H1 (cell line): Measurements from ENCODE around the gene ANKRD65. TPM values are rescaled to one million over a fixed set of nuclear protein-coding genes. Genes with fewer than 3 reads are reported as not detected.

Experiments used
- CTCF ChIA-PET: fragments of 300-600 bp; sonication (Branson Sonifier 250); formaldehyde crosslinking; loops from one replicate; lab custom pipeline; 2021; ENCODE audit not compliant: partially characterized antibody; lab: Charles Lee
- POLR2A ChIA-PET: fragments of 300-600 bp; sonication (Branson Sonifier 250); formaldehyde crosslinking; loops from one replicate; lab custom pipeline; 2021; ENCODE audit warnings: inconsistent platforms; ENCODE audit not compliant: partially characterized antibody; lab: Charles Lee
- DNase-seq, 2 experiments: peaks; one replicate each; pipeline versions ENCODE4 v3.0.0 to v3.0.0-alpha.2; 2010 to 2022; ENCODE audit warnings: low spot score in 2 of 2, low read depth in 1 of 2, mixed read lengths in 1 of 2
- FAIRE-seq: peaks from 2 replicates; lab custom pipeline; 2011; peaks lifted over from hg19 to GRCh38; lab: Jason Lieb, UNC
- H2AFZ ChIP-seq: 2 replicates; pipeline ENCODE4 v1.8.1; 2012; ENCODE audit warnings: low read length, inconsistent platforms
- H2AK5ac ChIP-seq: 2 replicates; pipeline ENCODE4 v1.6.1; 2013; ENCODE audit warnings: low read depth, low read length
- H2BK120ac ChIP-seq: replicated peaks from 2 replicates; pipeline ENCODE3; 2013; ENCODE audit warnings: low read depth, low read length, inconsistent platforms
- H2BK12ac ChIP-seq: 2 replicates; pipeline ENCODE4 v1.6.1; 2013; ENCODE audit warnings: low read depth, low read length
- H2BK15ac ChIP-seq: 2 replicates; pipeline ENCODE4 v1.6.1; 2013; ENCODE audit warnings: low read length
- H2BK20ac ChIP-seq: 2 replicates; pipeline ENCODE4 v1.6.1; 2013; ENCODE audit warnings: low read length
- H2BK5ac ChIP-seq: 2 replicates; pipeline ENCODE4 v1.6.1; 2013; ENCODE audit warnings: low read depth, low read length
- H3K14ac ChIP-seq: 2 replicates; pipeline ENCODE4 v1.6.1; 2013; ENCODE audit warnings: inconsistent platforms; ENCODE audit not compliant: insufficient read length
- H3K18ac ChIP-seq: 2 replicates; pipeline ENCODE4 v1.6.1; 2013; ENCODE audit warnings: low read length; ENCODE audit errors: extremely low read depth
- H3K23ac ChIP-seq: 2 replicates; pipeline ENCODE4 v1.6.1; 2013; ENCODE audit warnings: inconsistent platforms; ENCODE audit not compliant: insufficient read length
- H3K23me2 ChIP-seq: 2 replicates; pipeline ENCODE4 v1.6.1; 2013; ENCODE audit warnings: low read depth, low read length
- H3K27ac ChIP-seq: 2 replicates; pipeline ENCODE4 v1.6.1; 2011; ENCODE audit warnings: low read depth, low read length, inconsistent platforms
- H3K27me3 ChIP-seq, 4 experiments: replicated peaks in 1 of 4; 1 replicate in 1 of 4; 2 replicates in 3 of 4; pipeline versions ENCODE4 v1.6.1 to v1.8.1; 2011 to 2013; ENCODE audit warnings: low read length in 3 of 4, mild to moderate bottlenecking in 3 of 4, inconsistent platforms in 2 of 4, mixed read lengths in 2 of 4, moderate library complexity in 1 of 4; ENCODE audit not compliant: control insufficient read depth in 3 of 4, insufficient read depth in 3 of 4; ENCODE audit errors: extremely low read depth in 1 of 4
- H3K36me3 ChIP-seq, 4 experiments: 2 replicates each; pipeline versions ENCODE4 v1.6.1 to v1.8.1; 2011 to 2013; ENCODE audit warnings: mild to moderate bottlenecking in 4 of 4, low read length in 3 of 4, moderate library complexity in 2 of 4, control low read depth in 1 of 4, inconsistent platforms in 1 of 4; ENCODE audit not compliant: insufficient read depth in 4 of 4, control insufficient read depth in 2 of 4
- H3K4ac ChIP-seq: replicated peaks from 2 replicates; pipeline ENCODE3; 2013; ENCODE audit warnings: low read length, low read depth, mixed read lengths, inconsistent platforms; ENCODE audit not compliant: insufficient read length
- H3K4me1 ChIP-seq, 4 experiments: replicated peaks in 1 of 4; 1 replicate in 1 of 4; 2 replicates in 3 of 4; pipeline versions ENCODE4 v1.6.1 to v1.8.1; 2011 to 2013; ENCODE audit warnings: low read length in 3 of 4, inconsistent platforms in 2 of 4, mixed read lengths in 1 of 4; ENCODE audit not compliant: insufficient read depth in 4 of 4, control insufficient read depth in 3 of 4
- H3K4me2 ChIP-seq, 2 experiments: 2 replicates each; pipeline versions ENCODE4 v1.6.1 to v1.8.1; 2011 to 2013; ENCODE audit warnings: low read depth in 2 of 2, low read length in 2 of 2, control low read depth in 1 of 2, inconsistent platforms in 1 of 2, mild to moderate bottlenecking in 1 of 2; ENCODE audit not compliant: insufficient read depth in 1 of 2
- H3K4me3 ChIP-seq, 4 experiments: fragments of 200-600, 300-600 bp in 1 of 4; sonication (generic), shearing (Covaris generic), sonication (Bioruptor Twin) in 1 of 4; 2 replicates each; pipeline versions ENCODE4 v1.5.1 to v1.8.1; 2011 to 2016; ENCODE audit warnings: low read length in 4 of 4, low read depth in 3 of 4, control low read depth in 2 of 4, inconsistent platforms in 2 of 4, mild to moderate bottlenecking in 2 of 4, mixed read lengths in 1 of 4, moderate library complexity in 1 of 4; ENCODE audit not compliant: insufficient read depth in 2 of 4; ENCODE audit errors: extremely low read depth in 1 of 4
- H3K56ac ChIP-seq: replicated peaks from 2 replicates; pipeline ENCODE3; 2013; ENCODE audit warnings: low read depth, mild to moderate bottlenecking, mixed read lengths, low read length, inconsistent platforms; ENCODE audit not compliant: insufficient read length
- H3K79me1 ChIP-seq: 2 replicates; pipeline ENCODE4 v1.6.1; 2013; ENCODE audit warnings: low read depth, low read length, control low read depth
- H3K79me2 ChIP-seq, 2 experiments: 2 replicates each; pipeline versions ENCODE4 v1.6.1 to v1.8.1; 2012 to 2013; ENCODE audit warnings: low read length in 2 of 2, mild to moderate bottlenecking in 2 of 2, inconsistent platforms in 1 of 2; ENCODE audit not compliant: insufficient read depth in 2 of 2, control insufficient read depth in 1 of 2
- H3K9ac ChIP-seq, 4 experiments: replicated peaks in 1 of 4; 1 replicate in 1 of 4; 2 replicates in 3 of 4; pipeline versions ENCODE4 v1.6.1 to v1.8.1; 2011 to 2013; ENCODE audit warnings: low read depth in 3 of 4, low read length in 3 of 4, control low read depth in 2 of 4, mild to moderate bottlenecking in 2 of 4, moderate library complexity in 2 of 4, inconsistent platforms in 1 of 4; ENCODE audit errors: extremely low read depth in 1 of 4
- H3K9me3 ChIP-seq, 2 experiments: 2 replicates each; pipeline versions ENCODE4 v1.6.1 to v1.8.1; 2012 to 2013; ENCODE audit warnings: mild to moderate bottlenecking in 2 of 2, moderate library complexity in 2 of 2, control low read depth in 1 of 2, inconsistent platforms in 1 of 2, low read depth in 1 of 2, low read length in 1 of 2, mixed read lengths in 1 of 2; ENCODE audit not compliant: insufficient read depth in 2 of 2
- H4K20me1 ChIP-seq, 2 experiments: replicated peaks in 1 of 2; 2 replicates each; pipeline versions ENCODE3 to v1.8.1; 2011 to 2013; ENCODE audit warnings: inconsistent platforms in 2 of 2, low read length in 2 of 2, mild to moderate bottlenecking in 1 of 2; ENCODE audit not compliant: insufficient read depth in 2 of 2, control insufficient read depth in 1 of 2
- H4K5ac ChIP-seq: 2 replicates; pipeline ENCODE4 v1.6.1; 2013; ENCODE audit warnings: low read length, low read depth, mixed read lengths, inconsistent platforms; ENCODE audit not compliant: insufficient read length
- H4K8ac ChIP-seq: 2 replicates; pipeline ENCODE4 v1.8.0; 2013; ENCODE audit warnings: mild to moderate bottlenecking, moderate library complexity, low read length, inconsistent platforms; ENCODE audit not compliant: insufficient read depth; ENCODE audit errors: extremely low read depth
- H4K91ac ChIP-seq: replicated peaks from 2 replicates; pipeline ENCODE3; 2013; ENCODE audit warnings: low read length, mixed read lengths, inconsistent platforms; ENCODE audit not compliant: insufficient read length
- CHD1 ChIP-seq: IDR thresholded peaks from 2 replicates; pipeline ENCODE4 v1.6.1; 2012; ENCODE audit warnings: low read depth, low read length, improper control_type of control experiment
- RFX5 ChIP-seq: IDR thresholded peaks from 2 replicates; pipeline ENCODE4 v1.6.1; 2011; ENCODE audit warnings: low read depth, low read length, improper control_type of control experiment, borderline replicate concordance
- TEAD4 ChIP-seq: IDR thresholded peaks from 2 replicates; pipeline ENCODE4 v1.6.1; 2012; ENCODE audit warnings: low read depth, low read length, inconsistent platforms, mixed read lengths
- whole genome bisulfite sequencing, 2 experiments: shearing (Covaris generic) in 1 of 2; methylation state at CpG; one replicate each; pipeline versions ENCODE4 v1.1.6 to v1.1.7; 2013 to 2015; ENCODE audit warnings: low lambda C conversion rate in 2 of 2, mixed read lengths in 2 of 2, inconsistent platforms in 1 of 2, low coverage in 1 of 2, missing lambda C conversion rate in 1 of 2; ENCODE audit not compliant: insufficient replicate concordance in 2 of 2, insufficient coverage in 1 of 2, insufficient read length in 1 of 2; ENCODE audit errors: extremely low coverage in 1 of 2, missing lambda C conversion rate in 1 of 2; 5-methylcytosine and 5-hydroxymethylcytosine counted together
- polyA plus RNA-seq, 7 experiments: library from polyadenylated mRNA; depleted of rRNA in 3 of 7; stranded (reverse) in 5 of 7; unstranded in 2 of 7; fragments of >200 nt in 5 of 7; fragments of 200-250 nt in 2 of 7; gene quantifications; 1 replicate in 5 of 7; 2 replicates in 1 of 7; 4 replicates in 1 of 7; pipeline versions ENCODE4 v1.2.1 to v1.2.3, GENCODE V29; 2011 to 2013; ENCODE audit warnings: missing spikeins in 2 of 7, mixed read lengths in 2 of 7
- total RNA-seq: library from RNA; stranded (reverse); fragmentation: NEBNext Ultra II Directional; extraction: Animal tissue kit (Norgen Biotek cat#: 25700); gene quantifications from 2 replicates; pipeline ENCODE4 v1.2.1, GENCODE V29; 2021

Gene ANKRD65
- total and polyA plus RNA-seq, 2 of the 8 experiments (the other 6 are each of a cell fraction or from before 2014, with no cell fraction given): 1.8 to 2.0 TPM

- H3K79me1 ChIP-seq: no peaks in the 10 kb centered on the region
- H3K9ac ChIP-seq: no peak overlapping the region
- peaks cover 0 to 37% (median 28%) of the 10 kb centered on the region in 4 experiments; a peak in 6 of 7 replicates for H3K4me1 ChIP-seq
- H3K79me2 ChIP-seq: no peaks in the 10 kb centered on the region
- H3K27me3 ChIP-seq: no peaks in the 10 kb centered on the region; a peak in 2 of 7 replicates
- H2BK12ac ChIP-seq: peak overlapping the region; percentile 75; the same call in 1 of the 2 replicates
- H3K27ac ChIP-seq: no peak overlapping the region
- no peaks in the 10 kb centered on the region for H4K20me1 ChIP-seq
- no peak overlapping the region for H3K4me3 ChIP-seq
- FAIRE-seq: no peak
- H3K4ac ChIP-seq: no peak overlapping the region
- TF ChIP-seq TEAD4 (no peak), RFX5 (no peak), CHD1 (no peak)
- ChIA-PET CTCF (interaction anchor here (0.7 to 3.4 kb wide), 9 partner anchors 10 to 196 kb away, joined by 3 to 14 read pairs (median 6); no protein-coding TSS in a partner anchor), POLR2A (interaction anchor here (0.6 to 22.9 kb wide), 7 partner anchors 8 to 255 kb away, joined by 3 to 515 read pairs (median 8); partner anchors contain the start of genes CCNL2, MRPL20 and VWA1)
- H3K23ac ChIP-seq: no peak overlapping the region
- peaks cover 10% of the 10 kb centered on the region; the same call in 1 of the 2 replicates for H3K23me2 ChIP-seq
- DNase-seq: no peak
- H3K56ac ChIP-seq: no peak overlapping the region
- peaks cover 0 to 3% of the 10 kb centered on the region in 2 experiments; a peak in 1 of 4 replicates for H3K9me3 ChIP-seq
- H3K14ac ChIP-seq: no peak overlapping the region
- H2BK120ac ChIP-seq: no peak overlapping the region
- H4K8ac ChIP-seq: no peak overlapping the region
- no peak overlapping the region for H4K91ac ChIP-seq
- no peak overlapping the region for H4K5ac ChIP-seq
- H3K18ac ChIP-seq: no peak overlapping the region
- H2AFZ ChIP-seq: no peak overlapping the region
- no peaks in the 10 kb centered on the region; a peak in 1 of 8 replicates for H3K36me3 ChIP-seq
- H2BK5ac ChIP-seq: no peak overlapping the region
- no peak overlapping the region for H3K4me2 ChIP-seq
- H2BK20ac ChIP-seq: no peak overlapping the region
- WGBS, 2 experiments: 95% methylated on average over 15 of the region's 15 CpGs; no CpG with 5 or more reads in 1 of the 2 experiments
- no peak overlapping the region for H2AK5ac ChIP-seq
- H2BK15ac ChIP-seq: no peak overlapping the region
These were observed 3.6 kb upstream of the ANKRD65 start for GRCh38 chr1:1424707-1425106.
